Neuronal stem cell (in vitro differentiated cells): ENCODE data around the gene NTHL1.

Experiments used
- DNase-seq: peaks from one replicate; pipeline ENCODE4 v3.0.0-alpha.2; 2013; ENCODE audit warnings: low spot score
- H2AFZ ChIP-seq: one replicate; pipeline ENCODE4 v1.6.1; 2013; ENCODE audit warnings: mild to moderate bottlenecking, low read length, inconsistent platforms
- H2AK5ac ChIP-seq: 2 replicates; pipeline ENCODE4 v1.6.1; 2013; ENCODE audit warnings: low read depth, mild to moderate bottlenecking, inconsistent platforms, low read length, moderate library complexity, mixed read lengths
- H2BK120ac ChIP-seq: 2 replicates; pipeline ENCODE4 v1.6.1; 2013; ENCODE audit warnings: low read depth, mild to moderate bottlenecking, inconsistent platforms, low read length, moderate library complexity, mixed read lengths
- H2BK12ac ChIP-seq: one replicate; pipeline ENCODE4 v1.6.1; 2013; ENCODE audit warnings: low read length, inconsistent platforms
- H2BK15ac ChIP-seq: 2 replicates; pipeline ENCODE4 v1.6.1; 2013; ENCODE audit warnings: mild to moderate bottlenecking, low read length, inconsistent platforms, mixed read lengths
- H2BK5ac ChIP-seq: one replicate; pipeline ENCODE4 v1.6.1; 2013; ENCODE audit warnings: inconsistent platforms, mild to moderate bottlenecking, low read length, moderate library complexity
- H3K14ac ChIP-seq: one replicate; pipeline ENCODE4 v1.6.1; 2013; ENCODE audit warnings: low read length, inconsistent platforms
- H3K18ac ChIP-seq: 2 replicates; pipeline ENCODE4 v1.6.1; 2013; ENCODE audit warnings: low read length, inconsistent platforms
- H3K23ac ChIP-seq: 2 replicates; pipeline ENCODE4 v1.6.1; 2013; ENCODE audit warnings: low read depth, mild to moderate bottlenecking, mixed read lengths, low read length, inconsistent platforms; ENCODE audit not compliant: poor library complexity
- H3K27ac ChIP-seq: replicated peaks from 3 replicates; pipeline ENCODE4 v1.5.1; 2013; ENCODE audit warnings: low read length, inconsistent platforms
- H3K27me3 ChIP-seq, 3 experiments: 2 replicates each; pipeline ENCODE4 v1.6.1; 2013; ENCODE audit warnings: low read length in 3 of 3, mild to moderate bottlenecking in 2 of 3, inconsistent platforms in 1 of 3, low read depth in 1 of 3, mixed read lengths in 1 of 3, moderate library complexity in 1 of 3; ENCODE audit not compliant: control insufficient read depth in 3 of 3, insufficient read depth in 3 of 3
- H3K36me3 ChIP-seq, 2 donors: replicated peaks in 1 of 2; 2 replicates each; pipeline ENCODE4 v1.6.1; 2013; ENCODE audit warnings: low read length in 2 of 2; ENCODE audit not compliant: control insufficient read depth in 2 of 2, insufficient read depth in 2 of 2
- H3K4ac ChIP-seq: 2 replicates; pipeline ENCODE4 v1.6.1; 2013; ENCODE audit warnings: inconsistent platforms, mild to moderate bottlenecking, low read length, moderate library complexity
- H3K4me1 ChIP-seq, 2 donors: 1 replicate in 1 of 2; 2 replicates in 1 of 2; pipeline ENCODE4 v1.6.1; 2013; ENCODE audit warnings: low read length in 2 of 2, low read depth in 1 of 2; ENCODE audit not compliant: control insufficient read depth in 2 of 2, insufficient read depth in 1 of 2
- H3K4me2 ChIP-seq: one replicate; pipeline ENCODE4 v1.6.1; 2013; ENCODE audit warnings: mild to moderate bottlenecking, low read length, inconsistent platforms; ENCODE audit not compliant: insufficient read depth, poor library complexity, severe bottlenecking
- H3K4me3 ChIP-seq, 2 donors: 2 replicates each; pipeline ENCODE4 v1.5.1; 2013; ENCODE audit warnings: low read length in 2 of 2, mild to moderate bottlenecking in 2 of 2, inconsistent platforms in 1 of 2, moderate library complexity in 1 of 2
- H3K79me1 ChIP-seq: one replicate; pipeline ENCODE4 v1.6.1; 2013; ENCODE audit warnings: low read depth, mild to moderate bottlenecking, inconsistent platforms, low read length, moderate library complexity
- H3K9ac ChIP-seq: one replicate; pipeline ENCODE4 v1.6.1; 2013; ENCODE audit warnings: mild to moderate bottlenecking, low read depth, low read length, inconsistent platforms; ENCODE audit not compliant: poor library complexity
- H3K9me3 ChIP-seq, 2 donors: replicated peaks in 1 of 2; 2 replicates each; pipeline versions ENCODE3 to v1.6.1; 2013; ENCODE audit warnings: low read length in 2 of 2, mild to moderate bottlenecking in 2 of 2, inconsistent platforms in 1 of 2, low read depth in 1 of 2, mixed read lengths in 1 of 2, moderate library complexity in 1 of 2; ENCODE audit not compliant: control insufficient read depth in 2 of 2, insufficient read depth in 1 of 2
- H4K8ac ChIP-seq: one replicate; pipeline ENCODE4 v1.6.1; 2013; ENCODE audit warnings: low read depth, mild to moderate bottlenecking, inconsistent platforms, low read length, moderate library complexity
- H4K91ac ChIP-seq: one replicate; pipeline ENCODE4 v1.6.1; 2013; ENCODE audit warnings: low read length, low read depth, mild to moderate bottlenecking, inconsistent platforms; ENCODE audit not compliant: poor library complexity
- WGBS, 2 donors: extraction: QIAGEN DNeasy Blood & Tissue Kit; methylation state at CpG; one replicate each; pipeline ENCODE4 v1.1.7; 2013; ENCODE audit warnings: missing lambda C conversion rate in 2 of 2, mixed read lengths in 1 of 2; ENCODE audit not compliant: insufficient read length in 2 of 2, insufficient replicate concordance in 1 of 2; ENCODE audit errors: extremely low coverage in 2 of 2; 5-methylcytosine and 5-hydroxymethylcytosine counted together

The NTHL1 gene

GRCh38 chr16:2071454-2072202 is 24.0 kb upstream of the NTHL1 start:
- H3K4me2 ChIP-seq: no peak overlapping the region
- no peak overlapping the region for H3K27ac ChIP-seq
- peak overlapping the region in 1 of 2 donors; percentile 46 for H3K4me3 ChIP-seq
- peak overlapping the region; percentile 95 for H3K23ac ChIP-seq
- H3K4me1 ChIP-seq: no peaks in the 10 kb centered on the region
- H3K14ac ChIP-seq: no peak overlapping the region
- H3K79me1 ChIP-seq: peaks cover 2% of the 10 kb centered on the region
- no peaks in the 10 kb centered on the region for H3K9me3 ChIP-seq
- no peak overlapping the region for H4K8ac ChIP-seq
- no peak for DNase-seq
- H3K36me3 ChIP-seq: peaks cover 31 to 82% of the 10 kb centered on the region in 2 donors
- H3K9ac ChIP-seq: no peak overlapping the region
- no peak overlapping the region for H4K91ac ChIP-seq
- H2BK120ac ChIP-seq: no peak overlapping the region
- no peak overlapping the region for H2AFZ ChIP-seq
- no peak overlapping the region for H2BK5ac ChIP-seq
- no peaks in the 10 kb centered on the region for H3K27me3 ChIP-seq
- no peak overlapping the region for H2BK15ac ChIP-seq
- H3K4ac ChIP-seq: no peak overlapping the region
- H2BK12ac ChIP-seq: no peak overlapping the region
- no peak overlapping the region for H2AK5ac ChIP-seq
- peak overlapping the region; percentile 48 for H3K18ac ChIP-seq
- no CpG with 5 or more reads among the region's 34 CpGs for WGBS, 2 donors

- Histone ChIP-seq H3K4me2 (peak overlapping the region; percentile 11), H2BK5ac (peak overlapping the region; percentile 53), H3K4me1 (no peaks in the 10 kb centered on the region), H3K14ac (no peak overlapping the region), H3K9ac (no peak overlapping the region), H3K4me3 (peak overlapping the region in 1 of 2 donors; percentile 46), H3K79me1 (peaks cover 2% of the 10 kb centered on the region), H2AK5ac (no peak overlapping the region), H2AFZ (no peak overlapping the region), H3K18ac (no peak overlapping the region), H3K9me3 (peaks cover 0 to 3% of the 10 kb centered on the region in 2 donors), H3K27me3 (no peaks in the 10 kb centered on the region), H3K4ac (no peak overlapping the region), H2BK15ac (no peak overlapping the region), H3K36me3 (peaks cover 36 to 82% of the 10 kb centered on the region in 2 donors), H4K91ac (no peak overlapping the region), H4K8ac (peak overlapping the region; percentile 65), H3K23ac (peak overlapping the region; percentile 95), H2BK120ac (no peak overlapping the region), H3K27ac (no peak overlapping the region), H2BK12ac (no peak overlapping the region)
- DNase-seq: no peak
- WGBS, 2 donors: no CpG with 5 or more reads among the region's 29 CpGs
Measured at GRCh38 chr16:2070576-2071453, 23.2 kb upstream of the NTHL1 start.

- H2BK120ac ChIP-seq: no peak overlapping the region
- H3K9me3 ChIP-seq: peaks cover 0 to 5% of the 10 kb centered on the region in 2 donors
- no peak overlapping the region for H2BK5ac ChIP-seq
- no CpG with 5 or more reads among the region's 11 CpGs for WGBS, 2 donors
- no peak overlapping the region for H3K27ac ChIP-seq
- peaks cover 32 to 75% of the 10 kb centered on the region in 2 donors for H3K36me3 ChIP-seq
- no peaks in the 10 kb centered on the region for H3K79me1 ChIP-seq
- H3K4me1 ChIP-seq: no peaks in the 10 kb centered on the region
- H3K27me3 ChIP-seq: no peaks in the 10 kb centered on the region
- no peak overlapping the region for H3K18ac ChIP-seq
- no peak for DNase-seq
- no peak overlapping the region for H2AFZ ChIP-seq
- no peak overlapping the region for H3K4me2 ChIP-seq
- H3K14ac ChIP-seq: no peak overlapping the region
- H2BK12ac ChIP-seq: no peak overlapping the region
- no peak overlapping the region for H2BK15ac ChIP-seq
- no peak overlapping the region for H4K8ac ChIP-seq
- H2AK5ac ChIP-seq: no peak overlapping the region
- peak overlapping the region in 1 of 2 donors; percentile 45 for H3K4me3 ChIP-seq
- H3K4ac ChIP-seq: no peak overlapping the region
- no peak overlapping the region for H3K23ac ChIP-seq
- no peak overlapping the region for H4K91ac ChIP-seq
- no peak overlapping the region for H3K9ac ChIP-seq
Measured at GRCh38 chr16:2066139-2066538, 18.5 kb upstream of the NTHL1 start.
